ENCODE data around the gene RBM20. TPM values are rescaled to one million over a fixed set of nuclear protein-coding genes. Genes with fewer than 3 reads are reported as not detected.
"Not testable (repeated sequence)": the region's sequence is repeated elsewhere in the genome, so short reads cannot be mapped to it uniquely, and the experiment has no call there.

The RBM20 gene
- polyA plus RNA-seq, 1 experiment = 0.11 TPM

- no peak for TF ChIP-seq CTCF (IDR thresholded peaks at IDR 0.05; ENCODE audit: low read depth, low read length)
- Histone ChIP-seq H3K27me3 (ENCODE audit: control insufficient read depth, insufficient read depth, low read length) (peaks cover 8% of the 10 kb centered on the region), H3K4me3 (ENCODE audit: low read depth, low read length) (no peak overlapping the region), H3K9me3 (ENCODE audit: control insufficient read depth, insufficient read depth, low read length) (no peaks in the 10 kb centered on the region), H3K27ac (ENCODE audit: low read depth, low read length) (no peak overlapping the region)
- ChIA-PET POLR2A (no interaction called here), CTCF (interaction anchor here (1.6 to 2.0 kb wide), 2 partner anchors 7 to 9 kb away, joined by 6 read pairs; no protein-coding TSS in a partner anchor)
- DNase-seq (ENCODE audit: low read depth, low spot score) = no peak
Measured at GRCh38 chr10:110617425-110618229, 26.5 kb upstream of the RBM20 start.

- POLR2A ChIA-PET = no interaction called here
- CTCF ChIA-PET = interaction anchor here (1.0 to 2.0 kb wide), 4 partner anchors 7 to 54 kb away, joined by 3 to 6 read pairs (median 5); no protein-coding TSS in a partner anchor
- no peaks in the 10 kb centered on the region for H3K9me3 ChIP-seq (ENCODE audit: control insufficient read depth, insufficient read depth, low read length)
Measured at GRCh38 chr10:110618230-110618610, 25.9 kb upstream of the RBM20 start.

GRCh38 chr10:110619514-110620397 lies 24.4 kb upstream of the RBM20 start:
- Histone ChIP-seq H3K9me3 (ENCODE audit: control insufficient read depth, insufficient read depth, low read length) (no peaks in the 10 kb centered on the region), H3K27ac (ENCODE audit: low read depth, low read length) (no peak overlapping the region), H3K4me3 (ENCODE audit: low read depth, low read length) (no peak overlapping the region), H3K27me3 (ENCODE audit: control insufficient read depth, insufficient read depth, low read length) (peaks cover 10% of the 10 kb centered on the region)
- TF ChIP-seq CTCF (IDR thresholded peaks at IDR 0.05; ENCODE audit: low read depth, low read length) = no peak
- ChIA-PET CTCF (interaction anchor here (0.7 to 2.0 kb wide), 3 partner anchors 9 to 12 kb away, joined by 3 to 6 read pairs (median 6); no protein-coding TSS in a partner anchor), POLR2A (no interaction called here)
- DNase-seq (ENCODE audit: low read depth, low spot score) = no peak

More at GRCh38 chr10:110618230-110618610, 25.9 kb upstream of the RBM20 start:
- no peak overlapping the region for H3K4me3 ChIP-seq (ENCODE audit: low read depth, low read length)
- no peak for TF ChIP-seq CTCF (IDR thresholded peaks at IDR 0.05; ENCODE audit: low read depth, low read length)
- peaks cover 7% of the 10 kb centered on the region for H3K27me3 ChIP-seq (ENCODE audit: control insufficient read depth, insufficient read depth, low read length)
- H3K27ac ChIP-seq (ENCODE audit: low read depth, low read length) = no peak overlapping the region
- no peak for DNase-seq (ENCODE audit: low read depth, low spot score)

- CTCF ChIA-PET = interaction anchor here (0.7 kb wide), 1 partner anchor 10 kb away, joined by 3 read pairs; no protein-coding TSS in a partner anchor
- no peak for TF ChIP-seq CTCF (IDR thresholded peaks at IDR 0.05; ENCODE audit: low read depth, low read length)
Measured at GRCh38 chr10:110620398-110620719, 23.8 kb upstream of the RBM20 start.

GRCh38 chr10:110623316-110623715 lies 20.8 kb upstream of the RBM20 start:
- ChIA-PET POLR2A (interaction anchor here (0.6 kb wide), 1 partner anchor 25 kb away, joined by 3 read pairs; no protein-coding TSS in a partner anchor), CTCF (interaction anchor here (0.7 to 2.1 kb wide), 7 partner anchors 10 to 270 kb away, joined by 3 to 13 read pairs (median 4); partner anchors contain the start of gene RBM20)
- not testable (repeated sequence) for H3K27ac ChIP-seq (ENCODE audit: low read depth, low read length); H3K4me3 ChIP-seq (ENCODE audit: low read depth, low read length); H3K9me3 ChIP-seq (ENCODE audit: control insufficient read depth, insufficient read depth, low read length); DNase-seq (ENCODE audit: low read depth, low spot score)
- H3K27me3 ChIP-seq (ENCODE audit: control insufficient read depth, insufficient read depth, low read length) = peaks cover 12% of the 10 kb centered on the region

More at GRCh38 chr10:110620398-110620719, 23.8 kb upstream of the RBM20 start:
- POLR2A ChIA-PET = no interaction called here
- Histone ChIP-seq H3K9me3 (ENCODE audit: control insufficient read depth, insufficient read depth, low read length) (no peaks in the 10 kb centered on the region), H3K4me3 (ENCODE audit: low read depth, low read length) (no peak overlapping the region), H3K27me3 (ENCODE audit: control insufficient read depth, insufficient read depth, low read length) (peaks cover 12% of the 10 kb centered on the region), H3K27ac (ENCODE audit: low read depth, low read length) (no peak overlapping the region)
- DNase-seq (ENCODE audit: low read depth, low spot score) = no peak

Data from AG04450 (cell line).